ENCODE data around the gene NCKAP5.

Gene NCKAP5

DNA sequence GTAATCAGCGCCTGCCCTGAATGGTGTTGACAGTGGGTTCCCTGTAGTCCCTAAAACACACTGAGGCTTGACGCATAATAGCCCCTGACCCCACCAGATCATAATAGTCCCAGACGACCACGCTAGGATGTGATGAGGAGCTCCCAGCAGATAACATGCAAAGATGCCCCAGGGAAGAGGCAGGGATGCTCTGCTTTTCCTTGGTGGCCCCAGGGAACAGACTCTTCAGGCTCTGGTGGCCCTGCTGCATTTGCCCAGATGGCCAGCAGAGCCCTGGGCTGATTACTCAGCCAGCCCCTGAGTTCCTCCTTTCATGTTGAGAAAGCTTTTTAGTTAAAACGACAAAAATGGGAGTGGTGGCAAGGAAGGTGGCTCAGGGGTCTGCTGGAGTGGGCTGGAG, 5.9 kb upstream of the NCKAP5 start:
- no peak for DNase-seq (ENCODE audit: low read depth in 2 of 2)

- DNase-seq (ENCODE audit: low read depth in 2 of 2), result no peak
Observed at GRCh38 chr2:133573491-133574162, 5.4 kb upstream of the NCKAP5 start.

DNA sequence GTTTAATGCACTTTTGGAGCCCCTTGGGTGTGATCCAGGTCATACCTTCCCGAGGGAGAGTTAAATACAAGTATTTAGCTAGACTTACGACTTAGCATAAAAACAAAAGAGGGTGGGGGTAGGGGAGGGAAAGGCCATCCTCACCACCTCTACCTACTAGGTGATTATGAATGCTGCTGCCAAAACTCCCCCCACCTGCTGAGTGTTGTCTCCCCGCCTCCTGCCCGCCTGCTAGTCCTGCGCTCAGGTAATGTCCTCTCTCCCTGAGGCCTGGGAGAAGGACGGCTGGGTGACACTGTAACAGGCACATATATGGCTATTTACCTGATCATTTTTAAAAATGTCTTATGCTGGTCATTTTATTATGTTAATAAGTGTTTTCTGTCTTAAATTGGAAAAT, 3.0 kb upstream of the NCKAP5 start:
- DNase-seq (ENCODE audit: low read depth in 2 of 2), result no peak

GRCh38 chr2:133570542-133570941, 2.3 kb upstream of the NCKAP5 start:
- no peak for DNase-seq (ENCODE audit: low read depth in 2 of 2)

DNA sequence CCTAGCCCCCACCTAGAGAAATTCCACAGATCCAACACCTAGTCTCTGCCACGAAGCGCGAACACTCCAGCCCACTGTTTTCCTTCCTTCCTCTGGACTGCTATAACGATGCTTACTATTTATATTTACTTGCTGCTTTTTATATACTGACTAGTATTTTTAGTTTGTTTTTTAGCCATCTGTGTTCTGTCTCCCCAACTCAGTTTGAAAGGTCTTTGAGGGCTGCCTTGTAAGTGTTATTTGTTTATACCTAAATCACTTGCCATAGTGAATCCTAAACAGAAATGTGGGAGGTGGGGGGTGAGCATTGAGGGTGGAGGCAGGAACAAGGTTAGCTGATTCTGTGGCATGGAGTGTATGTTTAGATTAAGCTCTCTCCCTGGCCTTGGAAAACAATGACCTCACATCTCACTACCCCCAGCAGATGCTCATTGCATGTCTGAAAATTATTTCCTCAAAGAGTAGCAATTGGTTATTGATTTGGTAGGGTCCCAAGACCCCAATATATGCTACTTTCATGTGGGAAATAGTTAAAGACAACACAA, 1.1 kb upstream of the NCKAP5 start:
- no peak for DNase-seq (ENCODE audit: low read depth in 2 of 2)

GRCh38 chr2:133568598-133568997, 335 bp upstream of the NCKAP5 start:
- DNase-seq (ENCODE audit: low read depth in 2 of 2), result no peak

GRCh38 chr2:133562558-133562957, 5.7 kb downstream of the NCKAP5 start:
- no peak for DNase-seq (ENCODE audit: low read depth in 2 of 2)

- no peak for DNase-seq (ENCODE audit: low read depth in 2 of 2)
Observed at GRCh38 chr2:133561045-133561852, 7.0 kb downstream of the NCKAP5 start.

DNA sequence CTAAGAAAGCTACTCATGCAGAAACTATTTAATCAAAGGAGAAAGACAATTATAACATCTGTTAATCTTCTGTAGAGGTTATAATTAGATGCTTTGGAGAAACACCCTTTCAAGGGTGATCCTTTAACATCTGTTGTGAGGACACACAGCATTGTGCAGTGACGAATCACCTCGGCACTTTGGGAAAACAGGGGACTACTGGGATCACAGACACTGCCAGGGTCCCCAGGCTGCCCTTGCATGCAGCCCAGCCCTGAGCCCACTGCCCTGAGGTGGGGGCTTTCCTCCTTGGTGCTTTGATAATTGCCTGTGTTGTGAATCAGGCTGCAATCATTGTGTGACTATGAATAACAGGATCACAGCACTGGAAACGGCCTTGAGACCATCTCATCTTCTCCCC, 10.6 kb downstream of the NCKAP5 start:
- DNase-seq (ENCODE audit: low read depth in 2 of 2), result no peak

- no peak for DNase-seq (ENCODE audit: low read depth in 2 of 2)
Observed at GRCh38 chr2:133553838-133554408, 14.3 kb downstream of the NCKAP5 start.

DNA sequence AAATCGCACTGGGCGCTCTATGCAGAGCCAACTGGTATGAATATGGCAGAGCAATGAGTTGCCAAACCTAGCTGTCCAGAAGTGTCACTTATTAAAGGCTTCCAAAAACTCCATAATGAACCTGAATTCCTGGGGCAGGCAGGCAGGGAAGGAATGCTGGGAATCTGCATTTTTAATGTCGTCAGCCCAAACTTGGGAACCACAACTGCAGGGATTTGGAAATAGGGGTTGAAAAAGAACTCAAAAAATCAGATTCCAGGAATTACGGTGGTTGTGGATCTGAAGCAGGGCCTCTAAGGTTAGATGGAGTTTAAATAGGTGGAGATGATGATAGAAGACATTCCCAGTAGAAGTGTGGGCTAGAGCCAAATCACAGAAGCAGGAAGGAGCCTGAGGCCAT, 15.0 kb downstream of the NCKAP5 start:
- no peak for DNase-seq (ENCODE audit: low read depth in 2 of 2)

DNA sequence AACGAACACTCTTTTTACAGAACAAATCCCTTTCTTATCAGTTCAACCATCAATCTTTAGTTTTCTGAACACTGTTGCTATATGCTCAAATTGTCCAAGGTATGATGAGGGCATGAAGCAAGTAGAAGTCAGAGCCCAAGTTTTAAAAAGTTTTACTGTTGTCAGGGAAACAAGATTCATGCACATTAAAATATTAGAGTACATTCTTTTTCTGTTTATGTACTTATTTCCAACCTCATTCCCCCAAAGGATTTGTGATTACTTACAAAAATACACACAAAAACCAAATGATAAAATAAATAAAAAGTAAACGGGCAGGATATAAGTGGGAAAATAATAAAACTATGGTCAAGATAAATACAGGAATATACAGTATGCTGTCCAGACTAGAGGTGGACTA, 15.4 kb downstream of the NCKAP5 start:
- no peak for DNase-seq (ENCODE audit: low read depth in 2 of 2)

GRCh38 chr2:133541797-133542196, 26.5 kb downstream of the NCKAP5 start:
- DNase-seq (ENCODE audit: low read depth in 2 of 2), result no peak

DNA sequence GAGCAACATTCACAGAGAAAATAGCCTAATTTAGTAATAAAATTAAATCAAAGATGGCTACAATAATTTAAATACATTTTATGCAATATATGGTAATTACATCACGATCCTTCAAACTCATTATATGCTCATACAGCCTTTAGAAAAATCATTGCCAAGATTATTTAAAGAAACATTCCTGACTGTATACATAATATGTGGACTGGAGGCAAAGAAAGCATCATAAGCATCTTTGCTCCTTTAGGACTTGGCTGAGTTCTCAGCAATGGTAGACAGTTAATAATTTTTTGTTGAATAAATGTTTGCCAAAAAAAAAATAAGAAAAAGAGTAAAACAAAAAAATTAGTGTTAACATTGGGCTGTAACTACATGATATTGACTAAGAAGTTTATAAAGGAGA, 26.9 kb downstream of the NCKAP5 start:
- no peak for DNase-seq (ENCODE audit: low read depth in 2 of 2)

DNA sequence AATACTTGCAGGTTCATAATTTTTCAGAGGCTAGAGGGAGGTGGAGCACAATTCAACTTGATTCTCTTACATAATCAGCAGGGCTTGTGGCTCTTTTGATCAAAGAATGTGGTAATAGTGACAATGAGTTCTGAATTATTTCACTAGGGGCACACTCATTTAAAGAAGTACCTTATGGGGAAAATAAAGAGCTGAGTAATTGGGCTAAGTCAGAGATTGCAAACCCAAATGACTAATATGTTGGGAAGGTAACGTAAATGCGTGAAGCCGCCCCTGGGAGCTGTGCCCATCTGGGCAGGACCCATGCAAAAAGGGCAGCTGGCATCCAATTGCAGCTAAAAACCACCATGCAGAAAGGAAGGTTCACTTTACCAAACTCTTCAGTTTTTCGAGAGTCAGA, 35.3 kb downstream of the NCKAP5 start:
- DNase-seq (ENCODE audit: low read depth in 2 of 2), result no peak

- no peak for DNase-seq (ENCODE audit: low read depth in 2 of 2)
Observed at GRCh38 chr2:133531382-133531781, 36.9 kb downstream of the NCKAP5 start.

DNA sequence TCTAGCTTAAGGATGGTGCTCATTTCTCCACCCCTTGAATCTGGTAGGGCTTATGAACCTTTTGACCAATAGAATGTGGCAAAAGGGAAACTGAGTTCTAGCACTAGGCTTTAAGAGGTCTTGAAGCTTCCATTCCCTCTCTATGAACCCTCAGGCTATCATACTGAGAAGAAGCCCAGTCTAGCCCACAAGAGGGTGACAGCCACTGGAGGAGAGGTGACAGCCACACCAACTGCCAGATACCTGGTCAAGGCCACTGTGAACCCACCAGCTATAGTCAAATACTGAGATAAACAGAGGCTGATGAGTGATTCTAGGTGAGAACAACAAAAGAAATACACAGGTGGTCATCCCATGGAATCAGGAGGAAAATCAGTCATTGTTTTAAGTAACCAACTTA, 37.6 kb downstream of the NCKAP5 start:
- DNase-seq (ENCODE audit: low read depth in 2 of 2), result no peak

DNA sequence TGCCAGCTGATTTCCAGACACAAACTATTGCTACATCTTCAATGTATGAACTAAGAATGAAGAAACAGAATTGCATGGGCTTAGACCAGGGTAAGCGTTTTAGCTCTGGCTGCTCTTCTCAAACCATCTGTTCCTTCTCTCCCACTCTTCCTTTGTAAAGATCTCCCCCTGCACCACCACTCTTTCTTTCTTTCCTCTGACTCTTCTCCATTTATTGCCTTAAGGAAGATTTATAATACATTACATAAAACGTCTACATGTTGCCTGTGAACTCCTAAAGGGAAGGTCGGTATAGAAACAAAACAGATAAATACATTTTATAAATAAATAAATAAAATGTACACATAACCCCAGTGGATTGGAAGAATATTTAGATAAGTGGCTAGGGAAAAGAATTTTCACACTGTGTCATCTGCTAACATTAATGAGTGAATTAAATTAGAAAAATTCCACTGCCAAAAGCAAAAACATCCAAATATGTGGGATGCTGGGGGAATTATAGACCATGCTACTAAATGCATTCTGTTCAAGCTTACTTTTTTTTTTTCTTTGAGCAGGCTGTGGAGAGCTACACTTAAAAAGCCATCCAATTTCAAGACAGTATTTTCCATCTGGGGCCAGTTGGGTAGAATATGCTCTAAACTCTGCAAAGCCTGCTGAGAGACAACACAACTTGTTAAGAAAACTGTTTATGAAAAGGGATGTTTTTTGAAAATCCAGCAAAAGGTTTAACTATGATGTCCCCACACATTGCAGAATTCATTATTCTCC, 41.5 kb downstream of the NCKAP5 start:
- no peak for DNase-seq (ENCODE audit: low read depth in 2 of 2)

GRCh38 chr2:133525613-133526529, 42.4 kb downstream of the NCKAP5 start:
- no peak for DNase-seq (ENCODE audit: low read depth in 2 of 2)

DNA sequence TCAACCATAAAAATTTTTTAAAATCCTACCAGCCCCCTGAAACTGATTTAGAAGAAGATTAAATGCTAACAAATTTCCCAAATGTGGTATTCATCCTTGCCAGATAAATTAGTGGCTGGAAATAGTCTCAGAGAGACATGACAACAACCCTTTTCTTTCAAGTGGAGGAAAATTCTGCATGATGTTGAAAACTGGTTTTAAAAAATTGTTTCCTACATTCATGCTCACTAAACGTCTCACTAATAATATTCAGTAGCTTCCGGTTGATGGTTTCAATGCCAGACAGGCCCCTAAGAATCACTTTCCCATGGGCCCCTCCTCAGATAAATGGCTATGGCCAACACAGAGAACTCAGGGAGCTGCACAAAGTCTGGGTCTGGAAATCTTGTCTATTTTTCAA, 43.2 kb downstream of the NCKAP5 start:
- DNase-seq (ENCODE audit: low read depth in 2 of 2), result no peak

DNA sequence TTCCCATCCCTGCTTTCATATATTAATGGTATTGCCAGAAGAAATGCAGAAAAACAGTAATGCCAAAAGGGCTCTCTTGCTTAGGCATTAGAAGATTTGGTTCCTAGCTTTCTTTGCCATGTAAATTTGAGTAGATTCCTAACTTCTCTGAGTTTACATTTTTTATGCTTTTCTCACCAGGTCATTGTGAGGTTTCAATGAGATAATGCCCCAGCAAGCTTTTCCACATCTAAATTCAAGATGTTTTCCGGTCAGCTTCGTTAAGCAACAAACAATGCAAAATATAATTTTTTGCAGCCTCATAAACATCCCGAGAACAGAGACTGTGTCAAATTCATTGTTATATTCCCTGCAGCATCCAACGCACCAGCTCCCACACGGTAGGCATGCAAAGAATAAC, 44.9 kb downstream of the NCKAP5 start:
- no peak for DNase-seq (ENCODE audit: low read depth in 2 of 2)

Measured in stimulated activated CD4-positive, alpha-beta T cell treated with anti-CD3 and anti-CD28 coated beads, Interleukin-12 subunit alpha, Interleukin-12 subunit beta, amount 100 ng/mL, for 24 hours (primary cell).